Endodermal cell (in vitro differentiated cells): ENCODE data around the gene TP73. TPM values are rescaled to one million over a fixed set of nuclear protein-coding genes. Genes with fewer than 3 reads are reported as not detected.

Experiments
- DNase-seq: peaks from one replicate; pipeline ENCODE4 v3.0.0-alpha.2; 2017
- H3K27ac ChIP-seq: 2 replicates; pipeline ENCODE4 v1.5.1; 2013; ENCODE audit warnings: mild to moderate bottlenecking, low read depth, low read length, moderate library complexity
- H3K27me3 ChIP-seq: 2 replicates; pipeline ENCODE4 v1.6.1; 2013; ENCODE audit warnings: mild to moderate bottlenecking, low read length, moderate library complexity; ENCODE audit not compliant: insufficient read depth, control insufficient read depth, poor library complexity, severe bottlenecking
- H3K36me3 ChIP-seq: 2 replicates; pipeline ENCODE4 v1.7.0; 2013; ENCODE audit warnings: mild to moderate bottlenecking, low read length, moderate library complexity; ENCODE audit not compliant: control insufficient read depth, insufficient read depth
- H3K4me1 ChIP-seq: one replicate; pipeline ENCODE4 v1.7.0; 2013; ENCODE audit warnings: low read length; ENCODE audit not compliant: control insufficient read depth, insufficient read depth
- H3K4me3 ChIP-seq: 2 replicates; pipeline ENCODE4 v1.5.1; 2013; ENCODE audit warnings: mild to moderate bottlenecking, low read length, moderate library complexity
- H3K9ac ChIP-seq: 2 replicates; pipeline ENCODE4 v1.6.1; 2013; ENCODE audit warnings: mild to moderate bottlenecking, low read length, moderate library complexity; ENCODE audit not compliant: poor library complexity, severe bottlenecking; ENCODE audit errors: extremely low read depth
- H3K9me3 ChIP-seq: 2 replicates; pipeline ENCODE4 v1.6.1; 2013; ENCODE audit warnings: mild to moderate bottlenecking, low read length, moderate library complexity; ENCODE audit not compliant: control insufficient read depth
- H3K27ac Mint-ChIP-seq: 2 replicates; pipeline ENCODE4 v1.8.0; 2020; ENCODE audit warnings: mixed read lengths
- H3K27me3 Mint-ChIP-seq: 2 replicates; pipeline ENCODE4 v1.8.0; 2021; ENCODE audit warnings: mild to moderate bottlenecking, mixed read lengths; ENCODE audit not compliant: insufficient read depth
- H3K36me3 Mint-ChIP-seq: 2 replicates; pipeline ENCODE4 v1.8.0; 2020; ENCODE audit warnings: low read depth, mixed read lengths
- H3K4me1 Mint-ChIP-seq: 2 replicates; pipeline ENCODE4 v1.8.0; 2020; ENCODE audit warnings: mixed read lengths
- H3K4me3 Mint-ChIP-seq: 2 replicates; pipeline ENCODE4 v1.8.0; 2020; ENCODE audit warnings: mild to moderate bottlenecking, moderate library complexity, mixed read lengths
- H3K9me3 Mint-ChIP-seq: 2 replicates; pipeline ENCODE4 v1.8.0; 2020; ENCODE audit warnings: mild to moderate bottlenecking, mixed read lengths
- CTCF ChIP-seq: fragments of 200-600 bp; sonication (generic); conservative IDR thresholded peaks from 2 replicates; pipeline ENCODE4 v1.5.0; 2021; ENCODE audit warnings: antibody characterized with exemption, mild to moderate bottlenecking
- whole genome bisulfite sequencing, 2 experiments: methylation state at CpG; one replicate each; pipeline versions ENCODE4 v1.1.5 to v1.1.7; 2013; ENCODE audit warnings: missing lambda C conversion rate in 2 of 2, mixed read lengths in 1 of 2; ENCODE audit not compliant: insufficient coverage in 1 of 2, insufficient read length in 1 of 2; 5-methylcytosine and 5-hydroxymethylcytosine counted together
- total RNA-seq, 2 donors: library from RNA; stranded (reverse); fragmentation: NEBNext Ultra II Directional in 1 of 2; extraction: Animal tissue kit (Norgen Biotek cat#: 25700) in 1 of 2; gene quantifications; 2 replicates in 1 of 2; 3 replicates in 1 of 2; pipeline ENCODE4 v1.2.1, GENCODE V29; 2021

The TP73 gene
- total RNA-seq, 2 donors from 2014 or later = 3.4 to 3.5 TPM

- DNase-seq = peak; percentile 82
- H3K9me3 ChIP-seq = no peaks in the 10 kb centered on the region
- no peak for TF ChIP-seq CTCF
- no peak overlapping the region for H3K27ac ChIP-seq
- Mint-ChIP-seq H3K27me3 (peaks cover 70% of the 10 kb centered on the region), H3K27ac (no peak overlapping the region), H3K4me3 (peak overlapping the region; percentile 42), H3K4me1 (peaks cover 8% of the 10 kb centered on the region), H3K9me3 (no peaks in the 10 kb centered on the region), H3K36me3 (no peaks in the 10 kb centered on the region)
- H3K9ac ChIP-seq = no peak overlapping the region
- WGBS, 2 experiments = 4 to 6% methylated on average over 17 to 68 of the region's 68 CpGs
- no peaks in the 10 kb centered on the region for H3K36me3 ChIP-seq
- H3K27me3 ChIP-seq = peaks cover 70% of the 10 kb centered on the region
- H3K4me1 ChIP-seq = peaks cover 2% of the 10 kb centered on the region
- H3K4me3 ChIP-seq = no peak overlapping the region
Measured at GRCh38 chr1:3652548-3653285, 401 bp downstream of the TP73 start.

DNA sequence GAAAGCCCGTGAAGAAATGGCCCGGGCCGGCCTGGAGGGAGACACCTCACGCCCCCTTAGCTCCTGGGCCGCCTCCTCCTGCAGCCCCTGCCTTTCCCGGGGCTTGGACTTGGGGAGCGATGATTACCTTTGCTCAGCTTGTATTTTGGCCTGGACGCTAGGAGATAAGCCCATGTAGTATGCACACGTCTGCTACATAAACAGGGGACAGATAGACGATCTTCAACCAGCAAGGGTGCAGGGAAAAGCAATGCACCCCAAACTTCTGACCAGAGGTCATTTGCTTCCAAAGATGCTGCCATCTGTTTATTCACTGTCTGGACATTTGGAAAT is 936 bp downstream of the TP73 start:
- Histone ChIP-seq H3K36me3 (no peaks in the 10 kb centered on the region), H3K4me3 (no peak overlapping the region), H3K9me3 (no peaks in the 10 kb centered on the region), H3K9ac (no peak overlapping the region), H3K27ac (no peak overlapping the region), H3K27me3 (peaks cover 70% of the 10 kb centered on the region), H3K4me1 (peaks cover 2% of the 10 kb centered on the region)
- Mint-ChIP-seq H3K9me3 (no peaks in the 10 kb centered on the region), H3K36me3 (no peaks in the 10 kb centered on the region), H3K27me3 (peaks cover 76% of the 10 kb centered on the region), H3K4me3 (peak overlapping the region; percentile 42), H3K27ac (no peak overlapping the region), H3K4me1 (peaks cover 8% of the 10 kb centered on the region)
- DNase-seq = no peak
- no peak for TF ChIP-seq CTCF
- WGBS, 2 experiments = 27 to 37% methylated on average over 9 to 10 of the region's 10 CpGs

DNA sequence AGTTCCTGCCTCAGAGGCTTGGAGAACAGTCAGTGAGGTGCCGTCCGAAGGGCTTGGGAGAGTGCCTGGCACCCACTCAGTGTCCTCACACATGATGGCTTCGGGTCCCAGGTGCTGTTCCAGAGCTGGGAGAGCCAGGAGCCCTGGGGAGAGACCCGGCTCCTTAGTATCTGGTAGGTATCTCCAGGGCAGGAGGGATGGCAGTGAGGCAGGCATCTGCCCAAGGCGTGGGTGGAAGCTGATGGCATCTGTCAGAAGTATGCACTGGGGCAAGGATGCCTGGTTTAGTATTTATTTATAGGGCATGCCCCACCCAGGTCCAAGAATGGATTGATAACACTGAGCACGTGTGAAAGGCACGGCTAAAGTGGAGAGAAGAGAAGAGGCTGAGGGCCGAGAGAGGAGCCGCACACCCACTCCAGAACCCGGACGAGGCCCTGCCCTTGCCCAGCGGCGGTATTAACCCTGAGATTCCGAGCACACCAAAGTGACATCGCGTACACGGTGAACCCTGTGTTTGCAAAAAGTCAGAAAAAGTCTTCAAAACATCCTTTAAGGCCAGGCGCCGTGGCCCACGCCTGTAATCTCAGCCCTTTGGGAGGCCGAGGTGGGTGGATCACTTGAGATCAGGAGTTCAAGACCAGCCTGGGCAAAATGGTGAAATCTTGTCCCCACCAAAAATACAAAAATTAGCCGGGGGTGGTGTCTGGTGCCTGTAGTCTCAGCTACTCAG is 2.4 kb downstream of the TP73 start:
- no peak overlapping the region for H3K4me3 Mint-ChIP-seq
- peaks cover 83% of the 10 kb centered on the region for H3K27me3 Mint-ChIP-seq
- H3K9me3 Mint-ChIP-seq = no peaks in the 10 kb centered on the region
- Histone ChIP-seq H3K36me3 (no peaks in the 10 kb centered on the region), H3K27ac (no peak overlapping the region), H3K4me3 (no peak overlapping the region), H3K27me3 (peaks cover 79% of the 10 kb centered on the region), H3K9me3 (no peaks in the 10 kb centered on the region), H3K9ac (no peak overlapping the region), H3K4me1 (no peaks in the 10 kb centered on the region)
- no peaks in the 10 kb centered on the region for H3K36me3 Mint-ChIP-seq
- TF ChIP-seq CTCF = no peak
- DNase-seq = no peak
- H3K27ac Mint-ChIP-seq = no peak overlapping the region
- H3K4me1 Mint-ChIP-seq = peaks cover 4% of the 10 kb centered on the region
- 89 to 92% methylated on average over 21 to 22 of the region's 22 CpGs for WGBS, 2 experiments
